MV-4-11 (cell line): Measurements from ENCODE around the gene WFDC11.
"Not testable (repeated sequence)": the region's sequence is repeated elsewhere in the genome, so short reads cannot be mapped to it uniquely, and the experiment has no call there.

Experiments used
- DNase-seq: peaks from one replicate; lab custom pipeline; 2025; lab: John Stamatoyannopoulos, UW

The WFDC11 gene

DNA sequence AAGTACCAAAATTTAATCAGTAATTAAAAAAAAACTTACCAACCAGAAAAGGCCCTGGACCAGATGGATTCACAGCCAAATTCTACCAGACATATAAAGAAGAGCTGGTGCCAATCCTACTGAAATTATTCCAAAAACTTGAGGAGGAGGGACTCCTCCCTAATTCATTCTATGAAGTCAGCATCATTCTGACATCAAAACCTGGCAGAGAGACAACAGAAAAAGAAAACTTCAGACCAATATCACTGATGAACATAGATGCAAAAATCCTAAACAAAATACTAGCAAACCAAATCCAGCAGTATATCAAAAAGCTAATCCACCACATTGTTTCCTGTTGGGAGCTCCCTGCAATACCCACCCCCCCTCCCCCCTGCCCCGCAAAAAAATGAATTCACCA lies at the start of gene WFDC11:
Gene WFDC11 (minus strand): TSS at position 101 of the 400 bp plus-strand sequence. CDS start 19,639 bp downstream, outside the sequence.
- DNase-seq, result no peak

- peak; percentile 29 for DNase-seq
Measured at GRCh38 chr20:45716141-45716688, 46.2 kb upstream of the WFDC11 start.

- DNase-seq, result peak; percentile 60
Measured at GRCh38 chr20:45704969-45705637, 35.1 kb upstream of the WFDC11 start, which contains the start of gene WFDC10B. Gene WFDC10B (minus strand): TSS chr20:45705019. CDS start chr20:45685992, 19,027 bp downstream.

DNA sequence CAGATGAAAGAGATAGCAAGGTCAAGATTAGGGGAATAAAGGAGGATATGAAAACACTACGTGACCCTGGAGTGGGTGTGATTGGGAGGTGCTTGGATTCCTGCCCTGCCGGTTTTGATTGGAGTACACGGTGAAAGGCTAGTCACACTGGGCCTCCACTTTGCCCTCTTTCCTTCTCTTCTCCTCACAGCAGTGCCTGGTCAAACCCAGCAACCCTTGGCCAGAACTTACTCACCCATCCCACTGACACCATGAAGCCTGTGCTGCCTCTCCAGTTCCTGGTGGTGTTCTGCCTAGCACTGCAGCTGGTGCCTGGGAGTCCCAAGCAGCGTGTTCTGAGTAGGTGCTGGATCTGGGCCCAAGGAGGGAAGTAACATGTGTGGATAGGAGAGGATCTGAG lies 31.8 kb upstream of the WFDC11 start, which contains the start of gene WFDC13:
Gene WFDC13 (plus strand): TSS at position 166 of the 400 bp plus-strand sequence. CDS start 86 bp downstream, at position 252.
- no peak for DNase-seq

GRCh38 chr20:45701104-45701503 lies 31.1 kb upstream of the WFDC11 start:
- DNase-seq, result peak; percentile 53

DNA sequence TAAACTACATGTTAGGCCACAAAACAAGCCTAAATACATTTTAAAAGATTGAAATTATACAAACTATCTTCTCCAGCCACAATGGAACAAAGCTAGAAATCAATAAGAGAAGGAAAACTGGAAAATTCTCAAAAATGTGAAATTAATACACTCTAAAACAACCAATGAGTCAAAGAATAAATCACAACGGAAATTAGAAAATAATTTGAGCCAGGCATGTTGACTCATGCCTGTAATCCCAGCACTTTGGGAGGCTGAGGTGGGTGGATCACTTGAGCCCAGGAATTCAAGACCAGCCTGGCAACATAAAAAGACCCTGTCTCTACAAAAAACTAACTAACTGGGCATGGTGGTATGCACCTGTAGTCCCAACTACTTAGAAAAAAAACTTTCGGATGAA lies 25.5 kb upstream of the WFDC11 start:
- DNase-seq, result no peak

DNA sequence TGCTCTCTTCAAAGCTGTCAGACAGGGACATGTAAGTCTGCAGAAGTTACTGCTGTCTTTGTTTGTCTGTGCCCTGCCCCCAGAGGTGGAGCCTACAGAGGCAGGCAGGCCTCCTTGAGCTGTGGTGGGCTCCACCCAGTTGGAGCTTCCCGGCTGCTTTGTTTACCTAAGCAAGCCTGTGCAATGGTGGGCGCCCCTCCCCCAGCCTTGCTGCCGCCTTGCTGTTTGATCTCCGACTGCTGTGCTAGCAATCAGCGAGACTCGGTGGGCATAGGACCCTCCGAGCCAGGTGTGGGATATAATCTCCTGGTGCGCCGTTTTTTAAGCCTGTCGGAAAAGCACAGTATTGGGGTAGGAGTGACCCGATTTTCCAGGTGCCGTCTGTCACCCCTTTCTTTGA lies 23.3 kb upstream of the WFDC11 start:
- DNase-seq, result not testable (repeated sequence)

- DNase-seq, result no peak
Measured at GRCh38 chr20:45685896-45686295, 15.9 kb upstream of the WFDC11 start.

- no peak for DNase-seq
Measured at GRCh38 chr20:45679650-45680049, 9.6 kb upstream of the WFDC11 start.

DNA sequence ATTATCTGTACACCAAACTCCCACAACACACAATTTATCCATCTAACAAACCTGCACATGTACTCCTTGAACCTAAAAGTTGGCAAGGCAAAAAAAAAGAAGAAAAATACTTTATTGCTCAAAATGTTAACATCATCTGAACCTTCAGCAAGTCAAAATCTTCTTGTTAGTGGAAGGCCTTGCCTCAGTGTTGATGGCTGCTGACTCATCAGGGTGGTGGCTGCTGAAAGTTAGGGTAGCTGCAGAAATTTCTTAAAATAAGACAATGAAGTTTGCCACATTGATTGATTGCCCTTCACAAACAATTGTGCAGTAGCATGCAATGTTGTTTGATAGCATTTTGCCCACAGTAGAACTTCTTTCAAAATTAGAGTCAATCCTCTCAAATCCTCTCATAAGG lies 2.7 kb upstream of the WFDC11 start:
- DNase-seq, result no peak

- DNase-seq, result not testable (repeated sequence)
Measured at GRCh38 chr20:45657038-45657437, 13.0 kb downstream of the WFDC11 start.

DNA sequence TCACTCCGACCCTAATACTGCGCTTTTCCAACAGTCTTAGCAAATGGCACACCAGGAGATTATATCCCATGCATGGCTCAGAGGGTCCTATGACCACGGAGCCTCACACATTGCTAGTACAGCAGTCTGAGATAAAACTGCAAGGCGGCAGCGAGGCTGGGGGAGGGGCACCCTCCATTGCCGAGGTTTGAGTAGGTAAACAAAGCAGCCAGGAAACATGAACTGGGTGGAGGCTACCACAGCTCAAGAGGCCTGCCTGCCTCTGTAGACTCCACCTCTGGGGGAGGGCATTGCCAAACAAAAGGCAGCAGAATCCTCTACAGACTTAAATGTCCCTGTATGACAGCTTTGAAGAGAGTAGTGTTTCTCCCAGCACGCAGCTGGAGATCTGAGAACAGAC lies 18.3 kb downstream of the WFDC11 start:
- not testable (repeated sequence) for DNase-seq

DNA sequence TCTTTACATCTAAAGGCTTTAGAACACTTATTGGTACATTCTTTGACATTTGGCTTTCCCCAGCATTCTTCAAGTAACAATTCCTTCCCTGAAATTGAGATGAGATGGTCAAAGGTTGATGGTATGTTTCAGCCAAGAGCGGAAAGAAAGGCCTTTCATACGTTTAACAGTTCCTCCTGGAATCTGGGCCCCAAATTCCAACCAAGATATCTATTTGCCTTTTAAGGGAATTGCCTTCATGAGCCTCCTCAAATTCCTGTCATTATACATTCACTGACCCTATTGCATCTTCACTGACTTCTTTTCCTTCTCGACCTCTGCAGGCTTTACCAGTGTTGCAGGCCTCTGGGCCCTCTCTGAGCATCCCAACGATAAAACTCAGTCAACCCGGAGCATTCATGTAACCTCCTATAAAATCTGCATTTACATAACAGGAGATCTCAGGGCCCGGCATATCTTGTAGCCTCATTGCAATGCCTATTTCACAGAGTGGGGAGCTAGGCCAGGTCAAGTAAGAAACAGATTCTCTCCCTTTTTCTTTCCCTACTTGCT lies 20.7 kb downstream of the WFDC11 start:
- DNase-seq, result no peak

- no peak for DNase-seq
Measured at GRCh38 chr20:45647441-45648050, 22.5 kb downstream of the WFDC11 start.

DNA sequence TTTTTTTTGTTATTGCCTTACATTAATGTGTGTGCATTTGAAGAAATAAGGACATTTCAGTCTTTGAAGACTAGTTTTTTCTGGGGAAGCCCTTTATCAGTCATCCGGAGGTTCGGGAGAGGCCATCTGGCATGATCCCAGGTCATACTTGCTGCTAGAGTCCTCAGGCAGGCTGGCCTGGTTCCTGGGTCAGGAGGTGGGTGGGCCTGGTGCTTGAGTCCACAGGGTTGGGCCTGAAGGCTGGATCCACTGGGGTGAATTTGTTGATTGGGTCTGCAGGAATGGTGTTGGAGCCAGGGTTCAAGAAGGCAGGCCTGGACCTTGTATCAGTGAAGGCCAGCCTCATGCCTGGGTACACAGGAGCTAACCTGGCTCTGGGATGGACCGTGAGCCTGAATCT lies 23.2 kb downstream of the WFDC11 start:
- DNase-seq, result no peak

GRCh38 chr20:45645869-45646268 lies 24.2 kb downstream of the WFDC11 start:
- not testable (repeated sequence) for DNase-seq

- DNase-seq, result not testable (repeated sequence)
Measured at GRCh38 chr20:45641076-45641475, 29.0 kb downstream of the WFDC11 start.

DNA sequence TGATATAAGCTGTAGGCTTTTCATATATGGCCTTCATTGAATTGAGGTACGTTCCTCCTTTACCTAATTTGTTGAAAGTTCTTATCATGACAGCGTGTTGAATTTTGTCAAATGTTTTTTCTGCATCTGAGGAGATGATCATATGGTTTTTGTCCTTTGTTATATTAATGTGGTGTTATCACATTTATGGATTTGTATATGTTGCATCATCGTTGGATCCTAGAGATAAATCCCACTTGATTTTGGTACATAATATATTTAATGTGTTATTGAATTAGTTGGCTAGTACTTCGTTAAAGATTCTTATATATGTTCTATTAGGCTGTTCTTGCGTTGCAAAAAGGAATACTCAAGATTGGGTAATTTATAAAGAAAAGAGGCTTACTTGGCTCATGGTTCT lies 30.4 kb downstream of the WFDC11 start:
- no peak for DNase-seq

- DNase-seq, result no peak
Measured at GRCh38 chr20:45636513-45636912, 33.5 kb downstream of the WFDC11 start.

DNA sequence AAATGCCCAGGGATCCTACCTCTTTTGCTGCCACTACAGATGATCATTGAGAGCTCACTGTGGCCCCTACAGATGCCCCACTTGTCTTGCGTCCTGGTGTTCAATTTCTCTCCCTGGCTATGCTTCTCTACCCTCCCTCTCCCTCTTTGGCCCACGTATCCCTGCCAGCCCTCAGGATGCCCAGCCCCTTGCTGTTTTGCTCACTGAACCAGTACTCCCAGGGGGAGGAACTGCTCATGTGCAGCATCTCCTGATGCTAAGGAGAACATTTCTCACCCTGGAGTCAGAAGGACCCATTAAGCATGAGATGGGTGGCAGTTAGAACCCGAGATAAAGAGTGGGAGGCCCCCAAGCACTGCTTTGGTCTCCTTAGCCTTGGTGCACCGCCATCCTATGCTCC lies 38.9 kb downstream of the WFDC11 start, which contains the start of gene WFDC9:
Gene WFDC9 (minus strand): TSS at position 101 of the 400 bp plus-strand sequence. CDS start 21,103 bp downstream, outside the sequence.
- no peak for DNase-seq

GRCh38 chr20:45630371-45630770 lies 39.7 kb downstream of the WFDC11 start:
- no peak for DNase-seq

- peak; percentile 85 for DNase-seq
Measured at GRCh38 chr20:45629496-45630100, 40.4 kb downstream of the WFDC11 start, which contains the start of gene WFDC10A. Gene WFDC10A (plus strand): TSS chr20:45629739. CDS start chr20:45629814, 75 bp downstream.
